ENCODE data around the gene CHAF1A.
A peak's percentile ranks its signal among the peaks of the same experiment; 100 is the strongest.

The CHAF1A gene

GRCh38 chr19:4372165-4373012, 30.1 kb upstream of the CHAF1A start:
- peaks cover 59% of the 10 kb centered on the region for H3K4me1 ChIP-seq (ENCODE audit: control insufficient read depth, insufficient read depth, low read length, poor library complexity, severe bottlenecking)
- H3K27me3 ChIP-seq (replicated peaks; ENCODE audit: control insufficient read depth, insufficient read depth, low read length, poor library complexity, severe bottlenecking), result no peaks in the 10 kb centered on the region
- H3K4me3 ChIP-seq (ENCODE audit: insufficient read depth, low read depth, low read length, poor library complexity, severe bottlenecking), result no peak overlapping the region
- DNase-seq, result no peak
- H3K36me3 ChIP-seq (ENCODE audit: control insufficient read depth, insufficient read depth, low read length), result peaks cover 3% of the 10 kb centered on the region
- no peaks in the 10 kb centered on the region for H3K9me3 ChIP-seq (ENCODE audit: control insufficient read depth, low read length)
- peak overlapping the region; percentile 36 for H3K27ac ChIP-seq (ENCODE audit: insufficient read depth, low read length, poor library complexity, severe bottlenecking)

DNA sequence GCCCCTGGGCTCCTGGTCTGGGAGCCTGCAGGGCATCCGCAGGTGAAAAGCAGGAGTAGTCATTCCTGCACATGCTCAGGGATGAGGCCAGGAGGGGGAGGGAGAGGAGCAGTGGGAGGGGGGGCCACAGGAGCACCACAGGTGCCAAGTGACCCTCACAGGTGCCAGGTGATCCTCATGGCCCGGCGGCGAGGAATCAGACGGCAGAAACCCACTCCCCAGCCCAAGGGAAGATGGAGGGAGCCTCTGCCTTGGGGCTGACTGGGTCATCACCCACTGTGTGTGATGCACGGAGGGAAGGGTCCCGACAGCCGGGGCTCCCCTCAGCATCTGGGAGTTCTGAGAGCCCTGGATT, 29.4 kb upstream of the CHAF1A start:
- Histone ChIP-seq H3K27ac (ENCODE audit: insufficient read depth, low read length, poor library complexity, severe bottlenecking) (no peak overlapping the region), H3K4me1 (ENCODE audit: control insufficient read depth, insufficient read depth, low read length, poor library complexity, severe bottlenecking) (peaks cover 59% of the 10 kb centered on the region), H3K36me3 (ENCODE audit: control insufficient read depth, insufficient read depth, low read length) (peaks cover 3% of the 10 kb centered on the region), H3K4me3 (ENCODE audit: insufficient read depth, low read depth, low read length, poor library complexity, severe bottlenecking) (no peak overlapping the region), H3K9me3 (ENCODE audit: control insufficient read depth, low read length) (no peaks in the 10 kb centered on the region), H3K27me3 (replicated peaks; ENCODE audit: control insufficient read depth, insufficient read depth, low read length, poor library complexity, severe bottlenecking) (no peaks in the 10 kb centered on the region)
- no peak for DNase-seq

GRCh38 chr19:4373601-4374497, 28.6 kb upstream of the CHAF1A start:
- no peak for DNase-seq
- H3K27ac ChIP-seq (ENCODE audit: insufficient read depth, low read length, poor library complexity, severe bottlenecking), result no peak overlapping the region
- H3K4me3 ChIP-seq (ENCODE audit: insufficient read depth, low read depth, low read length, poor library complexity, severe bottlenecking), result no peak overlapping the region
- H3K9me3 ChIP-seq (ENCODE audit: control insufficient read depth, low read length), result no peaks in the 10 kb centered on the region
- peaks cover 3% of the 10 kb centered on the region for H3K36me3 ChIP-seq (ENCODE audit: control insufficient read depth, insufficient read depth, low read length)
- peaks cover 54% of the 10 kb centered on the region for H3K4me1 ChIP-seq (ENCODE audit: control insufficient read depth, insufficient read depth, low read length, poor library complexity, severe bottlenecking)
- no peaks in the 10 kb centered on the region for H3K27me3 ChIP-seq (replicated peaks; ENCODE audit: control insufficient read depth, insufficient read depth, low read length, poor library complexity, severe bottlenecking)

- H3K27ac ChIP-seq (ENCODE audit: insufficient read depth, low read length, poor library complexity, severe bottlenecking), result no peak overlapping the region
- peaks cover 54% of the 10 kb centered on the region for H3K4me1 ChIP-seq (ENCODE audit: control insufficient read depth, insufficient read depth, low read length, poor library complexity, severe bottlenecking)
- no peak for DNase-seq
- peaks cover 3% of the 10 kb centered on the region for H3K36me3 ChIP-seq (ENCODE audit: control insufficient read depth, insufficient read depth, low read length)
- no peaks in the 10 kb centered on the region for H3K27me3 ChIP-seq (replicated peaks; ENCODE audit: control insufficient read depth, insufficient read depth, low read length, poor library complexity, severe bottlenecking)
- H3K4me3 ChIP-seq (ENCODE audit: insufficient read depth, low read depth, low read length, poor library complexity, severe bottlenecking), result no peak overlapping the region
- H3K9me3 ChIP-seq (ENCODE audit: control insufficient read depth, low read length), result no peaks in the 10 kb centered on the region
Measured at GRCh38 chr19:4374498-4375163, 27.8 kb upstream of the CHAF1A start.

DNA sequence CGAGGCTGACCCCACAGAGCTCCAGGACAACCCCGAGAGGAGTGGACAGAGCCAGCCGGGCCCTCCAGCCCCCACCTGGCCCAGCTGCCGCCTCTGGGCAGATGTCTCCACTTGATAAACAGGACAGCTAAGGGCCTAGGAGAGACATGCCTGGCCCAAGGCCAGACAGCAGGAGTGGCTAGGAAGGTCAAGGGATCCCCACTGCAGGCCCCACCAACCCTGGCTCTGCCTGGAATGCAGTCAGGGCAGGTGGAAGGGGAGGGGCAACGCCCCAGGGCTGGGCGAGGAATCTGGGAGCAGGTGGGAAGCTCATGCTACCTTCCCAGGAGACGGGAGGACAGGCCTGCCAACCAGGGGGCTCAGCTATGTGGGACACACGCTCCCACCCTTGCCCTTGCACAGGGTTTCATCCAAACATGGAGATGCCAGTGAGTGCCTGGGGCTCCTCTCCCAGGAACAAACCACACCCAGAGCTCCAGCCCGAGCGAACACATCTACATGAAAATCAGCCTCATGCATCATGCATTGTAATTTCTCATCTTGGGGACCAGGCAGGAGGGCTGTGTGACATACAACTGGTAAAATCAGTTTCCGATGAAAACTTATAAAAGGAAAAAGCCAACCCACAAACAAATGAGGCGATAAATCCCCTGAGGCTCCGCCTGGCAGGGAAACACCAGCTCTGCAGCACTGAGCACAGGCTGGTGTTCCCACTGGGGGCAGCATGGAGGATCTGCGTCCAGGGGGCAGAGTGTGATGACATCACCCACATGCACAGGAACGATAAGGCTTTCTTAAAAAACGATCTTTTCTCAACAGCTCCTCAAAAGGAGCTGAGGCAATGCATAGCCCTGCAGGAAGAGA, 27.0 kb upstream of the CHAF1A start:
- no peak overlapping the region for H3K4me3 ChIP-seq (ENCODE audit: insufficient read depth, low read depth, low read length, poor library complexity, severe bottlenecking)

GRCh38 chr19:4376028-4376670, 26.3 kb upstream of the CHAF1A start:
- no peak overlapping the region for H3K4me3 ChIP-seq (ENCODE audit: insufficient read depth, low read depth, low read length, poor library complexity, severe bottlenecking)
- H3K9me3 ChIP-seq (ENCODE audit: control insufficient read depth, low read length), result no peaks in the 10 kb centered on the region
- H3K4me1 ChIP-seq (ENCODE audit: control insufficient read depth, insufficient read depth, low read length, poor library complexity, severe bottlenecking), result peaks cover 55% of the 10 kb centered on the region
- peaks cover 3% of the 10 kb centered on the region for H3K36me3 ChIP-seq (ENCODE audit: control insufficient read depth, insufficient read depth, low read length)
- DNase-seq, result no peak
- H3K27ac ChIP-seq (ENCODE audit: insufficient read depth, low read length, poor library complexity, severe bottlenecking), result no peak overlapping the region
- no peaks in the 10 kb centered on the region for H3K27me3 ChIP-seq (replicated peaks; ENCODE audit: control insufficient read depth, insufficient read depth, low read length, poor library complexity, severe bottlenecking)

More for the DNA sequence above, 27.0 kb upstream of the CHAF1A start:
- H3K36me3 ChIP-seq (ENCODE audit: control insufficient read depth, insufficient read depth, low read length), result peaks cover 3% of the 10 kb centered on the region
- peaks cover 54% of the 10 kb centered on the region for H3K4me1 ChIP-seq (ENCODE audit: control insufficient read depth, insufficient read depth, low read length, poor library complexity, severe bottlenecking)
- no peak for DNase-seq
- no peaks in the 10 kb centered on the region for H3K9me3 ChIP-seq (ENCODE audit: control insufficient read depth, low read length)
- no peak overlapping the region for H3K27ac ChIP-seq (ENCODE audit: insufficient read depth, low read length, poor library complexity, severe bottlenecking)
- H3K27me3 ChIP-seq (replicated peaks; ENCODE audit: control insufficient read depth, insufficient read depth, low read length, poor library complexity, severe bottlenecking), result no peaks in the 10 kb centered on the region

GRCh38 chr19:4376671-4376990, 25.8 kb upstream of the CHAF1A start:
- peaks cover 56% of the 10 kb centered on the region for H3K4me1 ChIP-seq (ENCODE audit: control insufficient read depth, insufficient read depth, low read length, poor library complexity, severe bottlenecking)
- H3K9me3 ChIP-seq (ENCODE audit: control insufficient read depth, low read length), result no peaks in the 10 kb centered on the region
- peak overlapping the region; percentile 4 for H3K27ac ChIP-seq (ENCODE audit: insufficient read depth, low read length, poor library complexity, severe bottlenecking)
- H3K36me3 ChIP-seq (ENCODE audit: control insufficient read depth, insufficient read depth, low read length), result peaks cover 3% of the 10 kb centered on the region
- DNase-seq, result no peak
- no peaks in the 10 kb centered on the region for H3K27me3 ChIP-seq (replicated peaks; ENCODE audit: control insufficient read depth, insufficient read depth, low read length, poor library complexity, severe bottlenecking)
- no peak overlapping the region for H3K4me3 ChIP-seq (ENCODE audit: insufficient read depth, low read depth, low read length, poor library complexity, severe bottlenecking)

GRCh38 chr19:4376991-4377781, 25.3 kb upstream of the CHAF1A start:
- Histone ChIP-seq H3K4me1 (ENCODE audit: control insufficient read depth, insufficient read depth, low read length, poor library complexity, severe bottlenecking) (peaks cover 55% of the 10 kb centered on the region), H3K27ac (ENCODE audit: insufficient read depth, low read length, poor library complexity, severe bottlenecking) (peak overlapping the region; percentile 4), H3K9me3 (ENCODE audit: control insufficient read depth, low read length) (no peaks in the 10 kb centered on the region), H3K36me3 (ENCODE audit: control insufficient read depth, insufficient read depth, low read length) (no peaks in the 10 kb centered on the region), H3K4me3 (ENCODE audit: insufficient read depth, low read depth, low read length, poor library complexity, severe bottlenecking) (no peak overlapping the region), H3K27me3 (replicated peaks; ENCODE audit: control insufficient read depth, insufficient read depth, low read length, poor library complexity, severe bottlenecking) (no peaks in the 10 kb centered on the region)
- no peak for DNase-seq

All from effector memory CD4-positive, alpha-beta T cell (primary cell).